Spleen (tissue), 7 donors: ENCODE results near the gene CNOT11.

ENCODE experiments used
- POLR2A ChIP-seq, 3 donors: fragments of 450-650 bp; IDR thresholded peaks; one replicate each; pipeline ENCODE4 v1.5.1; 2017; ENCODE audit warnings: antibody characterized with exemption in 3 of 3, mild to moderate bottlenecking in 1 of 3
- TF ChIP-seq, protein P1 (sequence below), 11 experiments: fragments of 200-600 bp in 7 of 11; fragments of 450-650 bp in 4 of 11; sonication (generic) in 4 of 11; IDR thresholded peaks in 8 of 11; conservative IDR thresholded peaks in 3 of 11; 1 replicate in 7 of 11; 2 replicates in 4 of 11; pipeline versions ENCODE4 v1.4.0 to v1.8.0; 2016 to 2021; ENCODE audit warnings: antibody characterized with exemption in 11 of 11, inconsistent platforms in 4 of 11, mild to moderate bottlenecking in 1 of 11
- donor health status: DM: no; HTN: no; CAD: no; lungs with moderate emphysema.
- donor health status: DM: no; HTN: no; CAD: no.
- donor health status: DM: no; HTN: no; CAD: no.

DNA sequence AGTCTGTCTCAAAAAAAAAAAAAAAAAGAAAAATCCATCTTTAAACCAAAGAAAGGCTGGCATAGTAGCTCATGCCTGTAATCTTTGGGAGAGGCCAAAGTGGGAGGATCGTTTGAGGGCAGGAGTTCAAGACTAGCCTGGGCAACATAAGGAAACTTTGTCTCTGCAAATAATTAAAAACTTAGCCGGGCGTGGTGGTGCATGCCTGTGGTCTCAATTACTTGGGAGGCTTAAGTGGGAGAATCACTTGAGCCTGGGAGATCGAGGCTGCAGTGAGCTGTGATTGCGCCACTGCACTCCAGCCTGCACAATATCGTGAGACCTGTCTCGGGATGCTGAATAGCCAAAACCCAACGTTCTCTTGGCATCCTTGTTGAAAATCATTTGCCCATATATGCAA lies 6.1 kb downstream of the CNOT11 start:
- TF ChIP-seq, protein P1, sequence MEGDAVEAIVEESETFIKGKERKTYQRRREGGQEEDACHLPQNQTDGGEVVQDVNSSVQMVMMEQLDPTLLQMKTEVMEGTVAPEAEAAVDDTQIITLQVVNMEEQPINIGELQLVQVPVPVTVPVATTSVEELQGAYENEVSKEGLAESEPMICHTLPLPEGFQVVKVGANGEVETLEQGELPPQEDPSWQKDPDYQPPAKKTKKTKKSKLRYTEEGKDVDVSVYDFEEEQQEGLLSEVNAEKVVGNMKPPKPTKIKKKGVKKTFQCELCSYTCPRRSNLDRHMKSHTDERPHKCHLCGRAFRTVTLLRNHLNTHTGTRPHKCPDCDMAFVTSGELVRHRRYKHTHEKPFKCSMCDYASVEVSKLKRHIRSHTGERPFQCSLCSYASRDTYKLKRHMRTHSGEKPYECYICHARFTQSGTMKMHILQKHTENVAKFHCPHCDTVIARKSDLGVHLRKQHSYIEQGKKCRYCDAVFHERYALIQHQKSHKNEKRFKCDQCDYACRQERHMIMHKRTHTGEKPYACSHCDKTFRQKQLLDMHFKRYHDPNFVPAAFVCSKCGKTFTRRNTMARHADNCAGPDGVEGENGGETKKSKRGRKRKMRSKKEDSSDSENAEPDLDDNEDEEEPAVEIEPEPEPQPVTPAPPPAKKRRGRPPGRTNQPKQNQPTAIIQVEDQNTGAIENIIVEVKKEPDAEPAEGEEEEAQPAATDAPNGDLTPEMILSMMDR (IDR thresholded peaks at IDR 0.05 in 8 of 11, conservative IDR thresholded peaks at IDR 0.05 in 3 of 11) = no peak
- no peak for TF ChIP-seq POLR2A (IDR thresholded peaks at IDR 0.05)
